Activated CD8-positive, alpha-beta T cell treated with anti-CD3 and anti-CD28 coated beads, Interleukin-2, amount 10 ng/mL, durations not matched to agents 7 days and 5 days (primary cell): ENCODE data around the gene PTPRZ1. TPM values are rescaled to one million over a fixed set of nuclear protein-coding genes. Genes with fewer than 3 reads are reported as not detected.

Experiments
- ATAC-seq: fragments of 150-1000 bp; cut with Tn5 transposase; one replicate; pipeline ENCODE4 v1.10.0; 2021; ENCODE audit warnings: moderate library complexity
- CTCF ChIA-PET: fragments of 350-600 bp; sonication (Branson Sonifier 250); formaldehyde crosslinking; loops from one replicate; lab custom pipeline; 2021; ENCODE audit warnings: antibody characterized with exemption; lab: Charles Lee
- POLR2A ChIA-PET: fragments of 350-600 bp; sonication (Branson Sonifier 250); formaldehyde crosslinking; loops from one replicate; lab custom pipeline; 2021; ENCODE audit warnings: antibody characterized with exemption; lab: Charles Lee
- DNase-seq: peaks from one replicate; pipeline ENCODE4 v3.0.0-alpha.2; 2020
- H3K27ac Mint-ChIP-seq: one replicate; pipeline ENCODE4 v1.8.0; 2021; ENCODE audit warnings: mild to moderate bottlenecking, mixed read lengths
- H3K27me3 Mint-ChIP-seq: one replicate; pipeline ENCODE4 v1.8.0; 2021; ENCODE audit warnings: low read depth, mixed read lengths
- H3K36me3 Mint-ChIP-seq: one replicate; pipeline ENCODE4 v1.8.0; 2021; ENCODE audit warnings: low read depth, mixed read lengths
- H3K4me1 Mint-ChIP-seq: one replicate; pipeline ENCODE4 v1.8.0; 2021; ENCODE audit warnings: low read depth, mixed read lengths
- H3K4me3 Mint-ChIP-seq: one replicate; pipeline ENCODE4 v1.8.0; 2021; ENCODE audit warnings: mild to moderate bottlenecking, mixed read lengths
- H3K9me3 Mint-ChIP-seq: one replicate; pipeline ENCODE4 v1.8.0; 2022; ENCODE audit warnings: mixed read lengths; ENCODE audit not compliant: insufficient read depth
- total RNA-seq, 2 experiments: library from RNA; stranded (reverse); gene quantifications; one replicate each; pipeline ENCODE4 v1.2.3, GENCODE V29; 2021

Gene PTPRZ1
- total RNA-seq, 2 experiments from 2014 or later: not detected

GRCh38 chr7:122018032-122018431 is 145.1 kb downstream of the PTPRZ1 start:
- no peak for ATAC-seq

GRCh38 chr7:122027058-122027457 is 154.1 kb downstream of the PTPRZ1 start:
- ChIA-PET CTCF (no interaction called here), POLR2A (no interaction called here)
- ATAC-seq: no peak
- DNase-seq: no peak
- H3K27ac Mint-ChIP-seq: no peak overlapping the region
- H3K27me3 Mint-ChIP-seq: no peaks in the 10 kb centered on the region
- H3K9me3 Mint-ChIP-seq: no peaks in the 10 kb centered on the region
- no peak overlapping the region for H3K4me3 Mint-ChIP-seq
- no peaks in the 10 kb centered on the region for H3K4me1 Mint-ChIP-seq
- no peaks in the 10 kb centered on the region for H3K36me3 Mint-ChIP-seq

More at GRCh38 chr7:122018032-122018431, 145.1 kb downstream of the PTPRZ1 start:
- Mint-ChIP-seq H3K9me3 (no peaks in the 10 kb centered on the region), H3K27me3 (no peaks in the 10 kb centered on the region), H3K27ac (no peak overlapping the region), H3K4me3 (no peak overlapping the region), H3K4me1 (no peaks in the 10 kb centered on the region), H3K36me3 (no peaks in the 10 kb centered on the region)
- POLR2A ChIA-PET: no interaction called here
- no peak for DNase-seq
- CTCF ChIA-PET: no interaction called here

GRCh38 chr7:122033641-122034040 is 160.7 kb downstream of the PTPRZ1 start:
- POLR2A ChIA-PET: interaction anchor here (0.6 kb wide), 1 partner anchor 433 kb away, joined by 4 read pairs; no protein-coding TSS in a partner anchor
- Mint-ChIP-seq H3K27me3 (no peaks in the 10 kb centered on the region), H3K36me3 (no peaks in the 10 kb centered on the region), H3K27ac (no peak overlapping the region), H3K4me3 (no peak overlapping the region), H3K9me3 (no peaks in the 10 kb centered on the region), H3K4me1 (no peaks in the 10 kb centered on the region)
- DNase-seq: no peak
- ATAC-seq: no peak
- CTCF ChIA-PET: no interaction called here

GRCh38 chr7:122035876-122036275 is 162.9 kb downstream of the PTPRZ1 start:
- Mint-ChIP-seq H3K36me3 (no peaks in the 10 kb centered on the region), H3K4me3 (no peak overlapping the region), H3K9me3 (no peaks in the 10 kb centered on the region), H3K27me3 (no peaks in the 10 kb centered on the region), H3K27ac (no peak overlapping the region), H3K4me1 (no peaks in the 10 kb centered on the region)
- ATAC-seq: no peak
- DNase-seq: no peak
- ChIA-PET CTCF (no interaction called here), POLR2A (no interaction called here)

- Mint-ChIP-seq H3K27ac (no peak overlapping the region), H3K4me3 (no peak overlapping the region), H3K9me3 (no peaks in the 10 kb centered on the region), H3K36me3 (no peaks in the 10 kb centered on the region), H3K27me3 (no peaks in the 10 kb centered on the region), H3K4me1 (no peaks in the 10 kb centered on the region)
- ChIA-PET POLR2A (no interaction called here), CTCF (no interaction called here)
- ATAC-seq (no peak), DNase-seq (no peak)
These were observed 165.2 kb downstream of the PTPRZ1 start for GRCh38 chr7:122038134-122038533.

GRCh38 chr7:122038904-122039303 is 165.9 kb downstream of the PTPRZ1 start:
- Mint-ChIP-seq H3K4me3 (no peak overlapping the region), H3K4me1 (no peaks in the 10 kb centered on the region), H3K27ac (no peak overlapping the region), H3K27me3 (no peaks in the 10 kb centered on the region), H3K9me3 (no peaks in the 10 kb centered on the region), H3K36me3 (no peaks in the 10 kb centered on the region)
- ChIA-PET POLR2A (no interaction called here), CTCF (no interaction called here)
- ATAC-seq (no peak), DNase-seq (no peak)

- Mint-ChIP-seq H3K4me1 (no peaks in the 10 kb centered on the region), H3K27ac (no peak overlapping the region), H3K9me3 (no peaks in the 10 kb centered on the region), H3K27me3 (no peaks in the 10 kb centered on the region), H3K36me3 (no peaks in the 10 kb centered on the region), H3K4me3 (no peak overlapping the region)
- CTCF ChIA-PET: no interaction called here
- POLR2A ChIA-PET: no interaction called here
- no peak for DNase-seq
- no peak for ATAC-seq
These were observed 167.2 kb downstream of the PTPRZ1 start for GRCh38 chr7:122040147-122040546.

GRCh38 chr7:122046402-122046801 is 173.4 kb downstream of the PTPRZ1 start:
- no peaks in the 10 kb centered on the region for H3K36me3 Mint-ChIP-seq
- H3K27me3 Mint-ChIP-seq: no peaks in the 10 kb centered on the region
- no peak overlapping the region for H3K27ac Mint-ChIP-seq
- no peak for DNase-seq
- CTCF ChIA-PET: no interaction called here
- ATAC-seq: no peak
- H3K9me3 Mint-ChIP-seq: no peaks in the 10 kb centered on the region
- H3K4me1 Mint-ChIP-seq: no peaks in the 10 kb centered on the region
- H3K4me3 Mint-ChIP-seq: no peak overlapping the region
- POLR2A ChIA-PET: no interaction called here

GRCh38 chr7:122054393-122054792 is 181.4 kb downstream of the PTPRZ1 start:
- CTCF ChIA-PET: no interaction called here
- Mint-ChIP-seq H3K36me3 (no peaks in the 10 kb centered on the region), H3K4me1 (no peaks in the 10 kb centered on the region), H3K4me3 (no peak overlapping the region), H3K27ac (no peak overlapping the region), H3K9me3 (no peaks in the 10 kb centered on the region), H3K27me3 (no peaks in the 10 kb centered on the region)
- DNase-seq (no peak), ATAC-seq (no peak)
- POLR2A ChIA-PET: no interaction called here

GRCh38 chr7:122055073-122055472 is 182.1 kb downstream of the PTPRZ1 start:
- Mint-ChIP-seq H3K27me3 (no peaks in the 10 kb centered on the region), H3K27ac (no peak overlapping the region), H3K4me3 (no peak overlapping the region), H3K4me1 (no peaks in the 10 kb centered on the region), H3K9me3 (no peaks in the 10 kb centered on the region), H3K36me3 (no peaks in the 10 kb centered on the region)
- ATAC-seq (no peak), DNase-seq (no peak)
- POLR2A ChIA-PET: no interaction called here
- CTCF ChIA-PET: interaction anchor here (0.8 kb wide), 1 partner anchor 13 kb away, joined by 3 read pairs; no protein-coding TSS in a partner anchor

- Mint-ChIP-seq H3K9me3 (no peaks in the 10 kb centered on the region), H3K4me3 (no peak overlapping the region), H3K27me3 (no peaks in the 10 kb centered on the region), H3K36me3 (no peaks in the 10 kb centered on the region), H3K27ac (no peak overlapping the region), H3K4me1 (no peaks in the 10 kb centered on the region)
- ChIA-PET POLR2A (no interaction called here), CTCF (no interaction called here)
- DNase-seq (no peak), ATAC-seq (no peak)
These were observed 184.0 kb downstream of the PTPRZ1 start for GRCh38 chr7:122056977-122057376.

GRCh38 chr7:122059542-122059941 is 186.6 kb downstream of the PTPRZ1 start:
- ATAC-seq: no peak
- Mint-ChIP-seq H3K4me3 (no peak overlapping the region), H3K27ac (no peak overlapping the region), H3K27me3 (no peaks in the 10 kb centered on the region), H3K9me3 (no peaks in the 10 kb centered on the region), H3K4me1 (no peaks in the 10 kb centered on the region), H3K36me3 (no peaks in the 10 kb centered on the region)
- no peak for DNase-seq
- ChIA-PET POLR2A (no interaction called here), CTCF (no interaction called here)

GRCh38 chr7:122063146-122063545 is 190.2 kb downstream of the PTPRZ1 start:
- H3K9me3 Mint-ChIP-seq: no peaks in the 10 kb centered on the region
- H3K27me3 Mint-ChIP-seq: no peaks in the 10 kb centered on the region
- POLR2A ChIA-PET: no interaction called here
- CTCF ChIA-PET: interaction anchor here (0.7 kb wide), 1 partner anchor 30 kb away, joined by 4 read pairs; no protein-coding TSS in a partner anchor
- H3K27ac Mint-ChIP-seq: no peak overlapping the region
- no peak for ATAC-seq
- H3K4me3 Mint-ChIP-seq: no peak overlapping the region
- DNase-seq: no peak
- no peaks in the 10 kb centered on the region for H3K36me3 Mint-ChIP-seq
- H3K4me1 Mint-ChIP-seq: no peaks in the 10 kb centered on the region
